PC-3 (cell line): Measurements from ENCODE around the gene NTNG1.

Experiments
- EZH2phosphoT487 ChIP-seq: fragments of 300-600 bp; sonication (generic); IDR thresholded peaks from 2 replicates; pipeline ENCODE4 v1.6.1; 2018; ENCODE audit warnings: mild to moderate bottlenecking, antibody characterized with exemption, low read length, borderline replicate concordance
- TF ChIP-seq, protein P1 (sequence below): fragments of 300-600 bp; sonication (generic); conservative IDR thresholded peaks from 2 replicates; pipeline ENCODE4 v1.5.1; 2017; ENCODE audit warnings: antibody characterized with exemption, low read depth, mild to moderate bottlenecking, low read length

DNA sequence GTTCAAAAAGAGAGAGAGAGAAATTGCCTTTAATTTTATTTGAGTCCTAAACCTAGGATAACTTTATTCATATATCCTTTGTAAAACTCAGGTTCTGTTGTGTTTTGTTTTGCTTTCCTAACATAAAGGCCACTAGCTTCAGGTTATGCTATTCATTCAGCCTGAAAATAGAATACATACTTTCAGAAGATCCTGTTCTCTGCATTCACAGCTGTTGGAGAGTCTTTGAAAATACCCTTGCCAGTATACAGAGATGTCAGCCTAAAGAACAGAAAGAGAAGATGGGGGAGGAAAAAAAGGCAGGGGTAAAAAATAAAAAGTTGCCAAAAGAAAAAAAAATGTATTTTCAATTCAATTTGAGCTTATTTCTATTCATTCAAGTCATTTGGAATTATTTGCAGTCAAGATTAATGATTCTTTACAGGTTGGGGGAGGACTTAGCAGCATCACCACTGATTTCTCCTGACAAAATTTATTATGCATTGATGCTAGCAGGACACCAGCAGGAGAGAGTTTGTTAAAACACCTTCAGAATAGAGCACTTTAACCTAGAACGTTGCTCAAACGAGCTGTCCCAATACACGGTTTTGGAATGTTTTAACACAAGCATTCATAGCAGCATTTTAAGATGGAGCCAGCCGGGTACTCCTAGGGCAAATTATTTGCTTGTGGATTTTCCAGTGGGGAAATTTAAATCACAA lies 318.5 kb downstream of the NTNG1 start:
- TF ChIP-seq EZH2phosphoT487 = no peak
- TF ChIP-seq, protein P1, sequence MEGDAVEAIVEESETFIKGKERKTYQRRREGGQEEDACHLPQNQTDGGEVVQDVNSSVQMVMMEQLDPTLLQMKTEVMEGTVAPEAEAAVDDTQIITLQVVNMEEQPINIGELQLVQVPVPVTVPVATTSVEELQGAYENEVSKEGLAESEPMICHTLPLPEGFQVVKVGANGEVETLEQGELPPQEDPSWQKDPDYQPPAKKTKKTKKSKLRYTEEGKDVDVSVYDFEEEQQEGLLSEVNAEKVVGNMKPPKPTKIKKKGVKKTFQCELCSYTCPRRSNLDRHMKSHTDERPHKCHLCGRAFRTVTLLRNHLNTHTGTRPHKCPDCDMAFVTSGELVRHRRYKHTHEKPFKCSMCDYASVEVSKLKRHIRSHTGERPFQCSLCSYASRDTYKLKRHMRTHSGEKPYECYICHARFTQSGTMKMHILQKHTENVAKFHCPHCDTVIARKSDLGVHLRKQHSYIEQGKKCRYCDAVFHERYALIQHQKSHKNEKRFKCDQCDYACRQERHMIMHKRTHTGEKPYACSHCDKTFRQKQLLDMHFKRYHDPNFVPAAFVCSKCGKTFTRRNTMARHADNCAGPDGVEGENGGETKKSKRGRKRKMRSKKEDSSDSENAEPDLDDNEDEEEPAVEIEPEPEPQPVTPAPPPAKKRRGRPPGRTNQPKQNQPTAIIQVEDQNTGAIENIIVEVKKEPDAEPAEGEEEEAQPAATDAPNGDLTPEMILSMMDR = no peak
